NCI-H748 (cell line): ENCODE results near the gene ERP27.

Experiments used
- DNase-seq: peaks from one replicate; lab custom pipeline; 2025; ENCODE audit not compliant: unreplicated experiment; lab: John Stamatoyannopoulos, UW

The ERP27 gene

GRCh38 chr12:14959916-14960496 lies 21.7 kb upstream of the ERP27 start:
- DNase-seq = no peak

DNA sequence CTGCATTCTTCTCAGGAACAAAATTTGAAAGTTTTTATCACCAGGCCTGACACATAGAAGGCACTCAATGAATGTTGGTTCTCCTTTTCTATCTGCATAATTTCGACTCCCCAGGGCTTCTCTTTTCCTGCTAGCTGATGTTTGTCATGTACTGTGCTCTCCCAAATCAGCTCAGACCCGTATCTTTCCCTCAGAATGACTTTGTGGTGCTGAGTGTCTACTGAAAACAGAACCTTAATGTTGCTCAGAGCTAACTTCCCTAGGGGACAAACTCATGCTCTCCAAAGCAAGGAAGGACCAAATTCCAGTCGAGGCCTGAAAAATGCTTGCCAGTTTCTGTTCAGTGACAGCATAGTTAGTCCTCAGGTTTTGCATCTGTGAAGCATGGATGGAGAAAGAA lies 21.1 kb upstream of the ERP27 start:
- no peak for DNase-seq

DNA sequence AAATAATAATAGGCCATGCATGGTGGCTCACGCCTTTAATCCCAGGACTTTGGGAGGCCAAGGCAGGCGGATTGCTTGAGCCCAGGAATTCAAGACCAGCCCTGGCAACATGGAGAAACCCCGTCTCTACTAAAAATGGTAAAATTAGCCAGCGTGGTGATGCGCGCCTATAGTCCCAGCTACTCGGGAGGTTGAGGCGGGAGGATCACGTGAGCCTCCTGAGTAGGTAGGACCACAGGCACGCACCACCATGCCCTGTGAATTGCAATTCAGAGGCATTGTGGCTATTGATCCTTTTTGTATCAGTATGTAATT lies 20.7 kb upstream of the ERP27 start:
- no peak for DNase-seq

GRCh38 chr12:14958361-14959125 lies 20.2 kb upstream of the ERP27 start:
- no peak for DNase-seq

DNA sequence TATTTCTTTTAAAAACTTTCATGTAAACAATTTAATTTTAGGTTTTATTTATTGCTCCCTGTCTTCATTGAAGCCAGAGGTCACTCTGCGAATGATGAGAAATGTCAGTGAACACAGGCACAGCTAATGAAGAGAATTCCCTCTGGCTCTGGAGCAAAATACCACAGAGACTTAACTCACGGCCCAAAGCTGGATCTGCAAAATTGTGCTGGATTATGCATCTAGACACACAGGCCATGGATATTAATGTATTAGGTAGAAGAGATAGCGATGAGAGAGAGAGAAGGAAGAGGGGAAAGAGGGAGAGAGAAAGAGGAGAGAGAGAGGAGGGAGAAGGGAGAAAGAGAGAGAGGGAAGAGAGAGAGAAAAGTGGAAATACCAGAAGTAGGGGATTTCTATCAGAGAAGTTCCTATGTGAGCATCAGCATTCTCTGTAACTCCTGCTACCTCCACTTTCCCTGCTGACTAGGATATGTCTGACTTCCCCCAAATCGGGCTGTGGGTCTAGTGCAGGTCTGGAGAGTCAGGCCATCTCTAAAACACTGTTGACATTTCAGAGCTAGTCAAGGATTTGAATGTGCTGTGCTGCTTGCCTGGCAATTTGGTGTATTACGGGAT lies 19.3 kb upstream of the ERP27 start:
- DNase-seq = no peak

DNA sequence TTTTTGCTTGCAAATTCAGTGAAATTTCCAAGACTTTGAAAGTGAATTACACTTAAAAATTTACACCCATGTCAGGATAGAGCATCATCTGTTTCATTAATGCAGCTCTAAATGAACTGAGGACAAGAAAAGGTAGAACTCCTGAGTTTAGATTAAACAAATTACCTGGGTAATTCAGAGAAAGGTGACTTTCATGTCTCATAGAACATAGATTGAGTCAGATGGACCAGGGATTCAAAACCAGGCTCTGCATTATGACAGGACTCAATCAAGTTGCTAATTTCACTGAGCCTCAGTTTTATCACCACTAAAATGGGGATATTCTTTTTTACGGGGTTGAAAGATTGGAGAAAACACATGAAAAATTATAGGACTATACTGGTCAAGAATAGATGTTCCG lies 18.6 kb upstream of the ERP27 start:
- no peak for DNase-seq

DNA sequence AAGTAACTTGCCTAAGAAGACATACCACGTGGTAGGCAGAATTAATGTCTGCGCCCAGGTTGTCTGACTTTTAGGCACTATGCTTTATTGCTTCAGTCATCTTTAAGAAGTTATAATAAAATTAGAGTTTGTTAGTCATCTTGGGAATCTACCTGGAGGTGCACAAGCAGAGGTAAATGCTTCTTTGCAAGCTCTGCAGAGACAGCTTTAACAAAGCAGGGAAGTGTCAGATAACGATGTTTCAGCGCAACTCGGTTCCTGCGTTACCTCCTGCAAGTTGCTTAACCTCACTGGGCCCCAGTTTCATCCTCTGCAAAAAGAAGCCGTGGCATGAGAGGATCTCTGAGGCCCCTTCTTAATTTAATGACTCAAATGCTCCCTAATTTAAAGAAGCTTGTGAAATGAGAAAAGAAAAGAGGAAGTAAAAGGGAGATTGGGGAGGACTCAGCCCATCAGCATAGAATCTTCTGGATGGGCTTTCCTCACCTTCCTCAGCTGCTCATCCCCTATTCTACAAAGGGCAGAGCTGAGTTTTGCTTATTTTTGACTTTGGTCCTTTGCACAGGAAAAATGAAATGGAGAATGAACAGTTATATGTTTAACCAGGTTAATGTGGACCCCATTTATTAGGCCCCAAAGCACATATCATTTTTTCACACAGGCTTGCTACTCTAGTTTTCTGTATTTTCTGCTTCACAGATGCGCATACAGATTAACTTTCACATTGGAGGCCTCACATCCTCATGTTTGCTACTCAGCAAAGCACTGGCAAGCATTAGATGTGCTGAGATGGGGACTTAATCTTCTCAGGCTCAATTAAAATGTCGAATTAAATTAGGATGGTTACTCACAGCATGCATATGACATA lies 17.9 kb upstream of the ERP27 start:
- DNase-seq = no peak

GRCh38 chr12:14954269-14954668 lies 15.9 kb upstream of the ERP27 start:
- DNase-seq = no peak

GRCh38 chr12:14953752-14954151 lies 15.4 kb upstream of the ERP27 start:
- DNase-seq = no peak

DNA sequence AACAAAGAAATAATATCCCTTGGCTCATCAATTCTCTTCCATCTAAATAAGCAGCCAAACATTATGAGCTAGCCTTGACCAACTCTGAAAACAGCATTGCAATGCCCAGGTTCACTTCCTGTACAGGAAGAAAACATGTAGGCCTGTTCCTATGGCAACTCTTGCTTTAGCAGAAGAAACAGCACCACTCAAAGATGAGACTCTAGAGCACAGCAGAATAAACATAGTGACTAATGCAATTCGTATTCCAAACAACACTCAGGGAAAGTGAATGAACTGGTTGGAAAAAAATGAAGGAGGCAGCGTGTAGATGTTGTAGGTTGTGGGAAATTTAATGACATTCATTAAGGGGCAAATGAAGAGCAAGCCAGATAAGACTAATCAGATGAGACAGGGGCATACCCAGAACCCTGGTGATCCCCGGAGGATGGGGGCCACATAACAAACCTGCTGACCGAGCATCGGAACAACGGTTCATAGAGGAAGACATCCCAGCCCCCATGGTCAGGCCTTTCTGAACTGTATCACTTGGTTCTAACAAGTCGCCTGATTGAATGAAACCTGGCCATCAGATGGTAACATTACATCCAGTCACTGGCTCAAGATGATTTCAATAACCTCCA lies 14.1 kb upstream of the ERP27 start:
- DNase-seq = peak; percentile 62

GRCh38 chr12:14951851-14952250 lies 13.5 kb upstream of the ERP27 start:
- DNase-seq = no peak

- DNase-seq = no peak
Observed at GRCh38 chr12:14950982-14951746, 12.8 kb upstream of the ERP27 start.

DNA sequence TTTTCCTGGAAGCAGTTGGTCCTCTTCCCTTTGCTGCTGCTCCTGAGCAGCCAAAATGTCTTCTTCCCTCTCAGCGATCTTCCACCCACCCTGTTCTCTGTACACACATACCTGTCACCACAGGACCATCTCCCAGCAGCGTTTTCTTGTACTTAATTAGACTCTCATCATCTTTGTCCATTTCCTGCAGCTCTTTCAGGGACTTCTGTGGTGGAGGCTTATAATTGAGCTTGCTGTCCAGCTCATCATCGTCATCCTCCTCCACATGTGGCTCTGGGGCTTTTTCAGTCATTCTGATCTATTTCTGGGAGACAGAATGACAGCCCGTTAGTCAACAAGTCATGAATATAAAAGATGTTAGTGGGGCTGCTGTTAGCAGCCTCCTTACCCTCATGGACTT lies 12.1 kb upstream of the ERP27 start:
- no peak for DNase-seq

DNA sequence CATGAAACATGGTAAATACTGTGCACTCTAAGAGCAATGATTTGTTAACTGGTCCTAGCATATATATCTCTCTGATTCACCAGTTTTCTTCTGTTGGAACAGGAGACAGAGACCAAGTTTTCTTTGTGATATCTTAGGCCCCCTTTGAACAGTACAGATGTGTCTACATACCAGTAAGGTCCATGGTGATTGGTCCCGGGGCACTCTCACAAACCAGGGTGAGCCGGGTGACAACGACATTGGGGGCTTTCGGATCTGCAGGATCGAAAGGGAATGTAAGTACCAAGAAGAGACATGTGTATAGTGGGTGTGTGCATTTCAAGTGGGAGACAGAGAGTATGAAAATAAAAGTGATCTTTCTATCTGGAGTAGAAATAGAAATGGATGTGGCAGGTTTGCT lies 11.3 kb upstream of the ERP27 start:
- DNase-seq = no peak

GRCh38 chr12:14948672-14949071 lies 10.3 kb upstream of the ERP27 start:
- DNase-seq = peak; percentile 17

GRCh38 chr12:14946861-14947260 lies 8.5 kb upstream of the ERP27 start:
- DNase-seq = no peak

GRCh38 chr12:14946162-14946561 lies 7.8 kb upstream of the ERP27 start:
- DNase-seq = no peak

DNA sequence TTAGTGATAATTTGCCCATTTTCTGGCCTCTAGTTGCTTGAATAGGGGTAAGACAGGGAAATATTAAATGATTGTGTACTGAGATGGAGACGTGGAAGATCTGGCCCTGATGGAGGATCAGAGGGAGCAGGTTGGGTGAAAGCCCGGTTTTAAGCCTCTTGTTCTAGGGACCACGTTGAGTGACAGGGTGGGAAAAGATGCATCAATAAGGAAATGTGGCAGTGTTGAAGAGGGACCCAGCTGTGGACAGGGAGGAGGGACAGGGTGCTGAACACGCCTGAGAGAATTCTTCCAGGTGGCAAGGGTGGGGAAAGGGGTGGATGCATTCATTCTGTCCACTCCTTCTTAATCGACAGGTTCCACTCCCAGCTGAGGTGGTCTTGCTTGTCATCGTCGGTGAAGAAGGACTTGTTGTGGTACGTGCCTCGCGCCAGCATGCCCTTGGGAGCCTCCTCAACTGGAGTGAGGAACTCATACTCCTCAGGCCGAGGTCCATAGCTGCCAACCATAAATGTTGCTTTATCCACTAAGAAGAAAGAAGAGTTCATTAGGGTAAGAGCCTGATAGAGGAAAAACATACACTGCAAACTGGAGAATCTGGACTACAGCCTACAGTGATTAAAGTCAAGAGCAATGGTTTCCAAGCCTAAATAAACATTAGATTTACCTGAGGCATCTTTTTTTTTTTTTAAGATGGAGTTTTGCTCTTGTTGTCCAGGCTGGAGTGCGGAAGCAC lies 4.0 kb upstream of the ERP27 start:
- DNase-seq = no peak

DNA sequence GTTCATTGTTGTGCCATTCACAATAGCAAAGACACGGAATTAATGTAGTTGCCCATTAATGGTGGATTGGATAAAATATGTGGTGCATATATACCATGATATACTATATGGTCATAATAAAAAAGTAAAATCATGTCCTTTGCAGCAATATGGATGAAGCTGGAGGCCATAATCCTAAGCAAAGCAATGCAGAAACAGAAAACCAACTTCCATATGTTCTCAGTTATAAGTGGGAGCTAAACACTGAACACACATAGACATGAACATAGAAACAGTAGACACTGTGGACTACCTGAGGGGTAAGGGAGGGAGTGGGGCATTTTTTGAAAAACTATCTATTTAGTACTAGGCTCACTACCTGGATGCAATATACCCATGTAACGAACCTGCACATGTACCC lies 3.0 kb upstream of the ERP27 start:
- DNase-seq = no peak

GRCh38 chr12:14937689-14938088 lies 648 bp downstream of the ERP27 start:
- DNase-seq = no peak
